Activated naive CD8-positive, alpha-beta T cell treated with anti-CD3 and anti-CD28 coated beads for 36 hours (primary cell): ENCODE data around the gene MAPK6. TPM values are rescaled to one million over a fixed set of nuclear protein-coding genes. Genes with fewer than 3 reads are reported as not detected.

Experiments
- DNase-seq: peaks from one replicate; pipeline ENCODE4 v3.0.0; 2021
- H3K27ac Mint-ChIP-seq: one replicate; pipeline ENCODE4 v1.8.0; 2022; ENCODE audit warnings: mild to moderate bottlenecking, moderate library complexity, mixed read lengths
- H3K27me3 Mint-ChIP-seq: one replicate; pipeline ENCODE4 v1.8.0; 2022; ENCODE audit warnings: mild to moderate bottlenecking, mixed read lengths
- H3K36me3 Mint-ChIP-seq: one replicate; pipeline ENCODE4 v1.8.0; 2021; ENCODE audit warnings: mild to moderate bottlenecking, mixed read lengths
- H3K4me1 Mint-ChIP-seq: one replicate; pipeline ENCODE4 v1.8.0; 2021; ENCODE audit warnings: mixed read lengths
- H3K4me3 Mint-ChIP-seq: one replicate; pipeline ENCODE4 v1.8.0; 2022; ENCODE audit warnings: mild to moderate bottlenecking, moderate library complexity, mixed read lengths
- H3K9me3 Mint-ChIP-seq: one replicate; pipeline ENCODE4 v1.8.0; 2022; ENCODE audit warnings: mixed read lengths
- total RNA-seq, 2 experiments: library from RNA; stranded (reverse); gene quantifications; one replicate each; pipeline ENCODE4 v1.2.3, GENCODE V29; 2021

MAPK6 gene
- total RNA-seq, 2 experiments from 2014 or later, result 52.6 to 53.5 TPM

DNA sequence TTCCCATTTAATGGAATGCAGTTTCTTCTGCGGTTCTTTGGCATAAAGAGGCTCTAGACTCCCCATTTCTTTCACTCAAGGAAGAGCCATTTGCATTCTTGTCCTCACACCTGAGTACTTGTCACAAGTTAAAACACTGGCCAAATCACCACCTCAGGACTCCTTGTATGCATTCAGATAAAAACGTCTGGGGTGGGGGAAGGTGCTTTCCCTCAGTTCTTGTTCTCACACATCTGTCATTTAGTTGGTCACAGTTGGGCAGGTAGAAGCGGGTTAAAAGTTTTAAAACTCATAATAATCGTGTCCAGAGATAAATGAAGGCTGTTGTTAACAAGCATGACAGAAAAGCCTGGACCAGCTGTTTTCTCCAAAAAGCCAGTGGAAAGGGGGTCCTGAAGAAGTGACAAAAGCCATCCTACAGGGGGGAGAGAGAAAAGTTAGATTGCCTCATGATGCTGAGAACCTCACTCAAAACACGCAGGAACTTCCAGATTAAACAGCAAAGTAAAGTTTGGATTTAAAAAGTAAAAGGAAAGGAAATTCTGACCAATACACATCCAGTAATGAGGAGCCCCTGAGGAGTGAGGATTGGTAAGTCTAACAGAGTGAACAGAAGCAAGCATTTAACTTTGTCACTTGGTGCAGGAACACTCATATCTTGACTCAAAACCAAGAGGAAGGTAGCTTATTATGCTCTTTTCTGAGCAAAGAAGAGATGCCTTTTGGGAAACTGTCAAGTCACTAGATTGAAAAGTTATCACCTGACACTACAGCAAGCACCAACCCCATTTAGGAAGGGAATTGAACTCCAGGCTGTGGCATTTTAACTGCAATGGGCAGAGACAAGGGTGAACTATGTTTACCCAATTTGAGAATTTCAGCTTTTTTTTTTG, 90.8 kb downstream of the MAPK6 start:
- Mint-ChIP-seq H3K27me3 (peaks cover 34% of the 10 kb centered on the region), H3K4me3 (no peak overlapping the region), H3K4me1 (no peaks in the 10 kb centered on the region), H3K36me3 (no peaks in the 10 kb centered on the region), H3K27ac (no peak overlapping the region), H3K9me3 (no peaks in the 10 kb centered on the region)
- no peak for DNase-seq

DNA sequence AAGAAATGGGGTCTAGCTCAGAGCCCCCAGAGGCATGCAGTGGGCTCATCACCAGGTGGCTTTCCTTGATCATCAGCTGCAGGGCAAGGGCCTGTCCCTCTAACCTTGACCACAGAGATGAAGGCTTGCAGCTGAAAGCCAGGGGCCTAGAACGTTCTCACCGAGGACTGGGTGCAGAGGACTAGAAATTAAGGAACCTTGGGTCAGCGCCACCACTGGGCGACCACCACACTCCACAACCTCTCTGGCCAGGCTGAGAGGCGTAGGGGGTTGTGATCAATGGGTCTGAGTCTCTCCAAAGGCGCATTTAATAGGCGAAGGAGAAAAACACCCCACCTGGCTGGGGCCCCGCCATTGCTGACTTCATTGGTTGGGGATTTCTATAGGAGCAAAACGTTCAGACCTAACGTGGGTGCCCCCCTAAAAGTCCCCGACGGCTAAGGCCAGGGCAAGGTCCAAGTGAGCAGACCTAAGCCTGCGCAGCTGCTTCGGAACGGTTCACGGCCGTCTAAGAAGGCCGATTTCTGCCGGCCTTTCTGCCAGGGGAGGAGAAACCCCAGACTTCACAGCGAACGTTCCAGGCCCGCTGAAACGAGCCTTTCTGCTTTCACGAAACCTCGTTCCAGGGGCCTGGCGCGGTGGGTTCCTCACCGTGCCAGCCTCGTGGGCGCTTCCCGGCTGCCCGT, 92.6 kb downstream of the MAPK6 start:
- Mint-ChIP-seq H3K27me3 (peaks cover 34% of the 10 kb centered on the region), H3K9me3 (no peaks in the 10 kb centered on the region), H3K4me3 (no peak overlapping the region), H3K4me1 (peaks cover 8% of the 10 kb centered on the region), H3K27ac (no peak overlapping the region), H3K36me3 (no peaks in the 10 kb centered on the region)
- DNase-seq, result no peak

- Mint-ChIP-seq H3K9me3 (no peaks in the 10 kb centered on the region), H3K4me3 (peak overlapping the region; percentile 63), H3K27ac (no peak overlapping the region), H3K4me1 (peaks cover 8% of the 10 kb centered on the region), H3K36me3 (no peaks in the 10 kb centered on the region), H3K27me3 (peaks cover 34% of the 10 kb centered on the region)
- peak; percentile 57 for DNase-seq
These were observed 93.3 kb downstream of the MAPK6 start for GRCh38 chr15:52112203-52112750.

GRCh38 chr15:52113235-52113634, 94.2 kb downstream of the MAPK6 start:
- no peaks in the 10 kb centered on the region for H3K9me3 Mint-ChIP-seq
- peaks cover 30% of the 10 kb centered on the region for H3K27me3 Mint-ChIP-seq
- H3K36me3 Mint-ChIP-seq, result no peaks in the 10 kb centered on the region
- peaks cover 8% of the 10 kb centered on the region for H3K4me1 Mint-ChIP-seq
- DNase-seq, result no peak
- no peak overlapping the region for H3K4me3 Mint-ChIP-seq
- no peak overlapping the region for H3K27ac Mint-ChIP-seq

DNA sequence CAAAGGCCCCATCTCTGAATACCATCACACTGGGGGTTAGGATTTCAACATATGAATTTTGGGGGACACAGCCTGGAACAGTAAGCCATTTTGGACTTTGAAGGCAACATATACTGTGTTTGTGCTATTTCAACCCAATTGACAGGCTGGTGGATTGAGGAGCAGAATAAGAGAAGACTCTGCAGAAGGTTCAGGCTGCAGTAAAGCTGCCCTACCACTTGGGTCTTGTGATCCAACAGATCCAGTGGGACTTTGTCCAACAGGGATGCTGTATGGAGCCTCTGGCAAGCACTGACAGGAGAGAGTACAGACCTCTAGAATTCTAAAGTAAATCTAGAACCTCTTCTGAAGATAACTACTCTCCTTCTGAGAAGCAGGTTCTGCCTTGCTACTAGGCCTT, 94.7 kb downstream of the MAPK6 start:
- Mint-ChIP-seq H3K4me1 (peaks cover 8% of the 10 kb centered on the region), H3K36me3 (no peaks in the 10 kb centered on the region), H3K27me3 (peaks cover 27% of the 10 kb centered on the region), H3K27ac (no peak overlapping the region), H3K9me3 (no peaks in the 10 kb centered on the region), H3K4me3 (no peak overlapping the region)
- no peak for DNase-seq

GRCh38 chr15:52114261-52115055, 95.4 kb downstream of the MAPK6 start:
- Mint-ChIP-seq H3K4me3 (no peak overlapping the region), H3K9me3 (no peaks in the 10 kb centered on the region), H3K36me3 (no peaks in the 10 kb centered on the region), H3K4me1 (peaks cover 8% of the 10 kb centered on the region), H3K27ac (no peak overlapping the region), H3K27me3 (peaks cover 22% of the 10 kb centered on the region)
- DNase-seq, result no peak

GRCh38 chr15:52115598-52116427, 96.8 kb downstream of the MAPK6 start:
- Mint-ChIP-seq H3K4me1 (peaks cover 8% of the 10 kb centered on the region), H3K27me3 (peaks cover 9% of the 10 kb centered on the region), H3K27ac (no peak overlapping the region), H3K9me3 (no peaks in the 10 kb centered on the region), H3K36me3 (no peaks in the 10 kb centered on the region), H3K4me3 (no peak overlapping the region)
- no peak for DNase-seq

Other genes with a start within 250 kb of the MAPK6 start
- gene TMOD3, start 189.6 kb upstream of the MAPK6 start, total RNA-seq, result 10 to 100 TPM; 45.9 to 48.9 TPM
- gene LEO1, start 47.4 kb upstream of the MAPK6 start, total RNA-seq, result 10 to 100 TPM; 31.8 to 32.2 TPM
- not detected for gene BCL2L10, start 93.6 kb downstream of the MAPK6 start, total RNA-seq
- gene GNB5, start 172.2 kb downstream of the MAPK6 start, total RNA-seq, result 10 to 100 TPM; 14.5 to 16.2 TPM